Pons (tissue), 1 donor: Measurements from ENCODE around the gene KRT34.

Source experiments
- DNase-seq: peaks from one replicate; pipeline ENCODE4 v3.0.0-alpha.2; 2016; ENCODE audit warnings: low spot score

KRT34 gene

DNA sequence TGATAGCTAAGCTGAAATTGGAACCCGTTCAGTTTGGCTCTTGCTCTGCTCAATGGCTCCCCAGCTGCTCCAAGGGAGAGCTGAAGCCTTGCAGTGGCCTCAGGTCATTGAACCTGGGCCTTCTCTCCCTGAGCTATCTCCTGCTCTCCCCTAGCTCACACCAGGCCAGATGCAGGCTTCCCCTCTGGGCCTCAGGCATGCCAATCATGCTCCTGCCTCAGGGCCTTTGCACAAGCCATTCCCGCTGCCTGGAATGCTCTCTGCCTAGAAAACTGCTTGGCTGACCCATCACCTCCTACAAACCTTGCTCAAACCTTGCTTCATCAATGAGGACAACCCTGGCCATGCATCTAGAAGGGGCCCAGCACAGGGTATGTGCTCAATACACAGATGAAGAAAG is 49.9 kb downstream of the KRT34 start:
- DNase-seq = no peak

DNA sequence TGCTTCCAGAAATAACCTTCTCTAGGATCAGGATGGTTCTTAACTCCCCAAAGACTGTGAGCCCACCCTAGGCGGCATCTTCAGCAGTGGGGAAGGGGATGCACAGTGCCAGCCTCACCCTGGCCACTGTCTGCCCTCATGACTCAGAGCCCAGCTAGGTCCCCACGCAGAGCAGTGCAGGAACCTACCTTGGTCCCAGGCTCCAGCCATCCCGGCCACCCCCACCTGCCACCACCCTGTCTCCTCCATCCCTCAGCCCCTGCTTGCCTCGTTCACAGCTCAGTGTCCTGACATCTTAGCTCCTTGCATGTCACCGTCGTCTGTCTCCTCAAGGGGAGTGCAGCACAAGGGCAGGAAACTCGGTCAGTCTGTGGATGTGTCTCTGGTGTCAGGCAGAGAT is 50.5 kb downstream of the KRT34 start:
- DNase-seq = no peak

DNA sequence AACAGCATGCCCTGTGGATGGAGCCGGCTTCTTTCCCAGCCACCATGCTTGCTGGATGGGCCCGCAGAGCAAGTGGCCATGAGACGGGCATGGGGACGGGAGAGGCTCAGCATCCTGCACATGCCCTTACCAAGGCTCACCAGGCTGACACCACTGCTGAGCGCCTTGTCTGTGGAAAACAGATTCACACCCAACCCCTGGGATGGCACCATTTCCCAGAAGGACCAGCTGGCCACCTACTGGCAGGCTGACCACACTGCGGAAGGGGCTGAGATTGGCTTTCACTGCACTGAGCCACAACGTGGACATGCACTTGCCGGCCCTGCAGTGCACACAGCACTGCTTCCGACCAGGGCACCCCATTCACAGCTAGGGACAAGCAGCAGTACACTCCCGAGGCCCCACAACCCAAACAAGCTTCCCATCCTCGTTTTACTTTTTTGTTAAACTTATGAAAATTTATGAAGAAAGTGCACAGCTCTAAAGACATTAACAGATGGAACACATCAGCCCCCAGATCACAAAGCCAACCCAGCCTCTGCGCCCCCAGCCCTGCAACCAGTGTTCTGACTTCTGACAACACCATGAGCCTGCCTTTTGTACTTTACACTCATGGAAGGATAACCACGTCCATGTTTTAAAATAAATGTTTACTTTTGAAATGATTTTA is 52.7 kb downstream of the KRT34 start:
- DNase-seq = peak; percentile 10

DNA sequence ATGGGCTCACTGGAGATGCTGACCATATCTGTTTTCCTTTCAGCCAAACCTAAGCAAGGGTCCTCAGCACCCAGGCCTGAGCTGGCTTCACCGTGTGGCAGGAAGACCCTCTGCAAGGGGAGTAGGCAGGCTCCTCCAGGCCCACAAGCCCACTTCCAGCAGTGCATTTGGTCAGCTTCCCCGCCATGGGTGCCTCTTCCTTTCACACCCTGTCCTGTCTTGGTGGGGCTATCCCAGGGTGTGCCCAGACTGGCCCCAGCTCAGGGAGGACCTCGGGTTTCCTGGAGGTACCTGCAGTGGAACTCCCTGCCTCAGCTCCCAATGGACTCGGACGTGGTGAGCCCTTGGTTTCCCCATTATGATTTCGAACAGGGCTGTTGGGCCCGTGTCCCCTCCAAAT is 53.9 kb downstream of the KRT34 start:
- no peak for DNase-seq
